GM10248 (cell line): ENCODE data around the gene MACF1.

Source experiments
- CTCF ChIA-PET: fragments of 300-600 bp; sonication (Branson Sonifier 250); formaldehyde crosslinking; extraction: SDS; loops from one replicate; lab custom pipeline; 2021; ENCODE audit warnings: antibody characterized with exemption; lab: Yijun Ruan, JAX
- POLR2A ChIA-PET: fragments of 350-650 bp; sonication (Branson Sonifier 250); formaldehyde crosslinking; extraction: SDS; loops from one replicate; lab custom pipeline; 2020; ENCODE audit warnings: antibody characterized with exemption; lab: Yijun Ruan, JAX
- DNase-seq: peaks from one replicate; pipeline ENCODE4 v3.0.0; 2012; ENCODE audit errors: extremely low spot score
- CTCF ChIP-seq: IDR thresholded peaks from 2 replicates; pipeline ENCODE4 v1.5.1; 2012; ENCODE audit warnings: mild to moderate bottlenecking, low read depth; ENCODE audit errors: extremely low read depth, missing control alignments, control extremely low read depth

Gene MACF1

GRCh38 chr1:39272027-39272797 lies 67.7 kb downstream of the MACF1 start:
- POLR2A ChIA-PET = no interaction called here
- CTCF ChIA-PET = interaction anchor here (1.1 to 5.1 kb wide), 4 partner anchors 14 to 180 kb away, joined by 3 to 19 read pairs (median 8); no protein-coding TSS in a partner anchor
- TF ChIP-seq CTCF = no peak
- DNase-seq = peak; percentile 51

- POLR2A ChIA-PET = no interaction called here
- CTCF ChIA-PET = interaction anchor here (0.9 to 5.1 kb wide), 5 partner anchors 14 to 181 kb away, joined by 3 to 19 read pairs (median 3); no protein-coding TSS in a partner anchor
- DNase-seq = no peak
- TF ChIP-seq CTCF = no peak
These were observed 68.4 kb downstream of the MACF1 start for GRCh38 chr1:39272798-39273469.

GRCh38 chr1:39275836-39276507 lies 71.5 kb downstream of the MACF1 start:
- no peak for TF ChIP-seq CTCF
- ChIA-PET CTCF (interaction anchor here (1.0 to 5.1 kb wide), 8 partner anchors 9 to 330 kb away, joined by 3 to 19 read pairs (median 5); no protein-coding TSS in a partner anchor), POLR2A (interaction anchor here (0.6 kb wide), 1 partner anchor 436 kb away, joined by 3 read pairs; no protein-coding TSS in a partner anchor)
- no peak for DNase-seq

- CTCF ChIA-PET = interaction anchor here (1.0 to 1.9 kb wide), 5 partner anchors 19 to 179 kb away, joined by 3 to 6 read pairs (median 4); no protein-coding TSS in a partner anchor
- POLR2A ChIA-PET = no interaction called here
- no peak for DNase-seq
- TF ChIP-seq CTCF = no peak
These were observed 73.4 kb downstream of the MACF1 start for GRCh38 chr1:39277879-39278278.

- POLR2A ChIA-PET = no interaction called here
- CTCF ChIA-PET = interaction anchor here (2.5 kb wide), 1 partner anchor 90 kb away, joined by 7 read pairs; no protein-coding TSS in a partner anchor
- no peak for DNase-seq
- no peak for TF ChIP-seq CTCF
These were observed 78.2 kb downstream of the MACF1 start for GRCh38 chr1:39282537-39283216.
